HG03442 (cell line): ENCODE measurements around the gene EPHA3.

ENCODE experiments used
- ATAC-seq: cut with Tn5 transposase; IDR thresholded peaks from one replicate; pipeline ENCODE4 v1.9.1; 2021; ENCODE audit warnings: mild to moderate bottlenecking, moderate library complexity; ENCODE audit not compliant: unreplicated experiment

The EPHA3 gene

GRCh38 chr3:89144080-89144479 lies 36.7 kb downstream of the EPHA3 start:
- no peak for ATAC-seq

- no peak for ATAC-seq
Observed at GRCh38 chr3:89145995-89146394, 38.6 kb downstream of the EPHA3 start.

GRCh38 chr3:89154416-89154815 lies 47.0 kb downstream of the EPHA3 start:
- no peak for ATAC-seq

GRCh38 chr3:89155811-89156210 lies 48.4 kb downstream of the EPHA3 start:
- no peak for ATAC-seq

GRCh38 chr3:89157575-89157974 lies 50.2 kb downstream of the EPHA3 start:
- no peak for ATAC-seq

- ATAC-seq, result no peak
Observed at GRCh38 chr3:89159605-89160004, 52.2 kb downstream of the EPHA3 start.

GRCh38 chr3:89164774-89165173 lies 57.4 kb downstream of the EPHA3 start:
- no peak for ATAC-seq

GRCh38 chr3:89165636-89166263 lies 58.3 kb downstream of the EPHA3 start:
- ATAC-seq, result no peak

- no peak for ATAC-seq
Observed at GRCh38 chr3:89171687-89172545, 64.5 kb downstream of the EPHA3 start.

GRCh38 chr3:89173546-89173945 lies 66.1 kb downstream of the EPHA3 start:
- no peak for ATAC-seq

- peak; percentile 75 for ATAC-seq
Observed at GRCh38 chr3:89179355-89180001, 72.1 kb downstream of the EPHA3 start.

GRCh38 chr3:89180334-89180733 lies 72.9 kb downstream of the EPHA3 start:
- no peak for ATAC-seq

- no peak for ATAC-seq
Observed at GRCh38 chr3:89182056-89182455, 74.6 kb downstream of the EPHA3 start.

GRCh38 chr3:89184151-89184995 lies 77.0 kb downstream of the EPHA3 start:
- no peak for ATAC-seq

GRCh38 chr3:89186456-89186855 lies 79.0 kb downstream of the EPHA3 start:
- ATAC-seq, result no peak

- ATAC-seq, result no peak
Observed at GRCh38 chr3:89198591-89198990, 91.2 kb downstream of the EPHA3 start.

- no peak for ATAC-seq
Observed at GRCh38 chr3:89212619-89213018, 105.2 kb downstream of the EPHA3 start.

- no peak for ATAC-seq
Observed at GRCh38 chr3:89216016-89216739, 108.8 kb downstream of the EPHA3 start.

GRCh38 chr3:89217148-89217685 lies 109.8 kb downstream of the EPHA3 start:
- no peak for ATAC-seq

GRCh38 chr3:89221924-89222323 lies 114.5 kb downstream of the EPHA3 start:
- no peak for ATAC-seq
